Stimulated activated CD8-positive, alpha-beta memory T cell treated with anti-CD3 and anti-CD28 coated beads, Interleukin-4, amount 100 ng/mL, for 1 hour (primary cell): Measurements from ENCODE around the gene IQGAP3.

Experiments used
- DNase-seq, 2 donors: peaks; one replicate each; pipeline ENCODE4 v3.0.0-alpha.2; 2020; ENCODE audit warnings: low read depth in 2 of 2, low spot score in 1 of 2

The IQGAP3 gene

GRCh38 chr1:156511644-156512043 lies 60.7 kb downstream of the IQGAP3 start:
- DNase-seq: no peak

- no peak for DNase-seq
Measured at GRCh38 chr1:156510709-156511108, 61.7 kb downstream of the IQGAP3 start.

- no peak for DNase-seq
Measured at GRCh38 chr1:156509424-156510034, 62.8 kb downstream of the IQGAP3 start.

DNA sequence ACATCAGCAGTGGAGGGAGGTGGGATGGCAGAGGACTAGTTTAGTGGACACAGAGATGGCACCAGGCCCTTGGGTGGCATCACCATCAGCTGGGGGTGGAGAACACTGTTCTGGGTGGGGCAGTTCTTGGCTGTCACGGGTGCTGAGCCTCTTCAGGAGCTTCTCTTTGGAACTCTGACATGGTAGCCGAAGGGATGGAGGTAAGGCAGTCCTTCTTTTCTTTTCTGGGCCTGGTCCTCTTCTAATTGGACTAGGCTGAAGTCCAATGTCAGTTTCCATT lies 63.5 kb downstream of the IQGAP3 start:
- no peak for DNase-seq

- DNase-seq: no peak
Measured at GRCh38 chr1:156508205-156508954, 64.0 kb downstream of the IQGAP3 start.

DNA sequence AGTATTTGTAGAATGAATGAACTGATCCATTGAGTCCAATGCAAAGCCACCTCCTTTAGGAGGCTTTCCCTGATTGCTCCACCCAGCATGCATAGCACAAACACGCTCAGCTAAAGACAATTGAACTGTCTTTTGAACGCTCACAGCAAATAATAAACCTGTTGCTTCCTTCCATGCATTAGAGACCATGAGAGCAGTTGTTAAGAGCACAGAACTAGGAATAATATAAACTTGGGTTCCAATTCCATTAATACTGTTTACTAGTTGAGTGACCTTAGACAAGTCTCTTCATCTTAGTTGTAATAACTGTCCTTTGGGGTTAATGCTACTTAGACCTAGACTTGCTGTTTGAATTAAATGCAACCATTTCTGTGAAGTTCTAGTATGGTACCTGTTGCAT lies 65.9 kb downstream of the IQGAP3 start:
- no peak for DNase-seq

DNA sequence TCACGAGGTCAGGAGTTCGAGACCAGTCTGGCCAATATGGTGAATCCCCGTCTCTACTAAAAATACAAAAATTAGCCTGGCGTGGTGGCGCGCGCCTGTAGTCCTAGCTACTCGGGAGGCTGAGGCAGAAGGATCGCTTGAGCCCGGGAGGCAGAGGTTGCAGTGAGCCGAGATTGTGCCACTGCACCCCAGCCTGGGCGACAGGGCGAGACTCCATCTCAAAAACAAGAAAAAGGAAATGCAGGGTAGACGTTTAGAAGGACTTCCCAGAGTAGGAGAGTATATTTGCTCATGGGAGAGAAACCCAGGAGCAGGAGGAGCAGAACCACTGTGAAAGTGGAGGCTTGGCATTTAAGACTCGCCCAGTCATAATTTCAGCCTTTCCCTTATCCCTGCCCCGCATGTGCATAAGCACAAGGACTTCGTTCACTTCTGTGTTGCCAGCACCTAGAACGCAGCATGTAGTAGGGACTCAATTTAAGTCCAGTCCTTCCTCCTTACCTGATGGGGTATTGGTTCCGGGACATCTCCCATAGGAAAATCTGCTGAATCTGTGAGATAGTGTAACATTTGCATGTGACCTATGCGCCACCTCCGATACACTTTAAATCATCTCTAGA lies 66.6 kb downstream of the IQGAP3 start:
- no peak for DNase-seq

GRCh38 chr1:156504821-156505678 lies 67.3 kb downstream of the IQGAP3 start:
- DNase-seq: peak; percentile 95 to 97

GRCh38 chr1:156504438-156504813 lies 67.9 kb downstream of the IQGAP3 start:
- no peak for DNase-seq

- no peak for DNase-seq
Measured at GRCh38 chr1:156503698-156504437, 68.5 kb downstream of the IQGAP3 start.

- DNase-seq: no peak
Measured at GRCh38 chr1:156502894-156503697, 69.3 kb downstream of the IQGAP3 start.

DNA sequence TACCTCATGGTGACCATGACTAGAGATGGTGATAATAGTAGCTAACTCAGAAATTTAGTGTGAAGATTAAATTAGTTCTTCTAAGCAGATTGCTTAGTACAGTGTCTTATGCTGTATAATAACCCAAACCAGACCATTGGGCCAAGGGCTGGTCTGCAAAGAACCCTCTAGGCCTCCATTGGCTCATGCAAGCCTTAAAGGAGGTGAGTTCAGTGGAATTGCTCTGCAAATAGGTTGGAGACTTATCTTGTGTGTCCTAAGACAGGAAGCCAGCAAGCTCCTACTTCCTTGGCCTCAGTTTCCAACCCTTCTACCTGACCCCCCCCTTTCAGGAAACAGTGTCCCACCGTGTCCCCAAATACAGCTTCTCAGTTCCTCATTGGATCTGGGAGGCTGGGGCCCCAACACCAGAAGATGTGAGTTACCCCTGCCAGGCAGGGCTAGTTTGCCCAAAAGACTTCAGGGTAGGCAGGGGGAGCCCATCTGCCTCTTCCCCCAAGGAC lies 69.9 kb downstream of the IQGAP3 start:
- DNase-seq: no peak

GRCh38 chr1:156500793-156501506 lies 71.4 kb downstream of the IQGAP3 start:
- DNase-seq: peak; percentile 86 to 92

- no peak for DNase-seq
Measured at GRCh38 chr1:156500543-156500792, 71.9 kb downstream of the IQGAP3 start, which contains the start of gene MEF2D. Gene MEF2D (minus strand): TSS chr1:156500775. CDS start chr1:156483292, 17,483 bp downstream.

DNA sequence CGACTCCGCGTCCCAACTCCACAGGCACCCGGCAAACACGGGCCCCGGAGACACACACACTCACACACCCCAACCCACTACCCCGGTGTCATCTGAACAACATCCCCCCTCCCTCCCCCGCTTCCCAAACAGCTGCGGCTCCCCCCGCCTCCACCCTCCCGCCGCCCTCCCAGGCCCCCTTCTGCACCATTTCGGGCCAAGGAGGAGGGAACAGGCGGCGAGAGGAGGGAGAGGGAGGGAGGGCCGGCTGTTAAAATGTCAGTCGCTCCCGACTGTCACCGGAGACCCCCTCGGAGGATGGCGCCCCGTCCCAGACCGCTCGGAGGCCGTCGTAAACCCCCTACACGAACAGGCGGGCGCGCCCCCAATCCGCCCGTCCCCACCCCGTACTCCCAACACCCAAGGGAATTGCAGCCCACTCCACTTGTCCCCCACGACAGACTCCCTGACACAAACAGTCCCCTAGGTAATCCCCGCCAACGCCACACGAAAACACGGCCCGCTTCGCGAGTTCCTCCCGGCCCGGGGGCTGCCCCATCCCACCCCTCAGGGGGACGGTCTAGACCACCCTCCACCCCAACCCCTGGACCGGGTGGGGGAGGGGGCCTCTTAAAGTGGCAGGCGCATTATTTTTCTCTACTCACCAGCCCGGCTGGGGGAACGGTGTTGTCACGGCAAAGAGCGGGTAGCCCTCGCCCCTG lies 72.4 kb downstream of the IQGAP3 start:
- no peak for DNase-seq

DNA sequence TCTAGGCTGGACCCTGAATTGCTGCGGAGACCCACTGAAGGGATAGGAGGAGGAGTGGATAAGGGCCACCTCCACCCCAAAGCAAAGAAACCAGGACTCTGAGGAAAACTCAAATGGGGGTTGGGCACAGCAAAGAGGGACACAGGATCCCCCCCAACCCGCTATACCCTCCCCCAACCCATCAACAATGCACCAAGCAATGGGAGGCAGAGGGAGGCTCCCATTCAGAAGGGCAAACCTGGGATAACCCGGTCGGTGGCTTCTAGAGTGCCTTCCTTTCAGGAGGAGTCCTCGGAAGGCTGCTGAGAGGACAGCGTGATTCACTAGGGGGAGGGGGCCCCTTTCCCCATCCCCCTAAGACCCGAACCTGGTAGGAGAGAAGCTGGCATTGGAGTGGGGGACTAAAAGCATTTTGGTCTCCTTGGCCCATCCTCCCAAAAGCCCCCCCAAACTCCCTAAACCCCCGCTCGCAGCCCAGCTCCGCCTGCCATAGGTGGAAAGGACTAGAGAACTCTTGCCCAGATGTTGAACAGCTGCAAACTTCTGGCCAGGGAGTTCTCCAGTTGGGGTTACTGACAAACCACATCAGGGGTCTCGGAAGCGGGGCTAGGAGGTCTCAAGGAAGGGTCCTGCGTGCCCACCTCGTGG lies 73.0 kb downstream of the IQGAP3 start:
- DNase-seq: no peak

DNA sequence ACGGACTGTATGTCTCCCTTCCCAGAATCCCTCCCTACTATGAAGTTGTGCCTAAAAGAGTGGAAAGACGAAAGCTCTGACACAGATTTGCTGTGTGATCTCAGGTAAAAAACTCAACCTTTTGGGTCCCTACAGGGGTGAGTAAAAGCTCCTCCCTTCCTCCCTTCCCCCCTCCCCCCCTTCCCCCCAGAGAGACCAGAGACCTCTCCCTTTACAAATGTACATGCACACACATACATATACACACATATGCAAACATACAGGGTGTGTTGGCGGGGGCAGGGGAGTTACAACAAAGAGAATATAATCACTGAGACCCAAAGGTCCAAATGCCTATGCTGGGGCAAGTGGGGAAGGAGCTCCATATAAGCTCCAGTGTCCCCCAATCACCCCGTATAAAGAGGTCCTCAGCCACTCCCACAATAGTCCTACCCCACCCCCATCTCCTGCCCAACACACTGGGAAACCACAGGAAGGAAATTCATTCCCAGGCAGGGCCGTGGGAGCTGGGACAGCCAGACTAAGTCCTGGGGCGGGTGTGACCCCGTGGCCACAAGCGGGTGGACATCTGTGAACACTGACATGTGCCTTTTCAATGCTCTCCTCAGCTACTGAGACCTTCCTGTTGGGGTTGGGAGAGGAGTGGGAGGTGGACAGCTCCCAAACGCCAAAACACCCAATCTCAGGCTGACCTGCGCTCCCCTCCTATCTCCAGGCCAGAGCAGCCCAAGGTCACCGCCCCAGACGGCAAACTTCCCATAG lies 73.8 kb downstream of the IQGAP3 start:
- DNase-seq: no peak
